NCI-H187 treated with DMSO at 0.1 percent for 48 hours (cell line): ENCODE data around the gene MLXIP.

ENCODE experiments used
- DNase-seq: peaks from one replicate; lab custom pipeline; 2025; lab: John Stamatoyannopoulos, UW

MLXIP gene

DNA sequence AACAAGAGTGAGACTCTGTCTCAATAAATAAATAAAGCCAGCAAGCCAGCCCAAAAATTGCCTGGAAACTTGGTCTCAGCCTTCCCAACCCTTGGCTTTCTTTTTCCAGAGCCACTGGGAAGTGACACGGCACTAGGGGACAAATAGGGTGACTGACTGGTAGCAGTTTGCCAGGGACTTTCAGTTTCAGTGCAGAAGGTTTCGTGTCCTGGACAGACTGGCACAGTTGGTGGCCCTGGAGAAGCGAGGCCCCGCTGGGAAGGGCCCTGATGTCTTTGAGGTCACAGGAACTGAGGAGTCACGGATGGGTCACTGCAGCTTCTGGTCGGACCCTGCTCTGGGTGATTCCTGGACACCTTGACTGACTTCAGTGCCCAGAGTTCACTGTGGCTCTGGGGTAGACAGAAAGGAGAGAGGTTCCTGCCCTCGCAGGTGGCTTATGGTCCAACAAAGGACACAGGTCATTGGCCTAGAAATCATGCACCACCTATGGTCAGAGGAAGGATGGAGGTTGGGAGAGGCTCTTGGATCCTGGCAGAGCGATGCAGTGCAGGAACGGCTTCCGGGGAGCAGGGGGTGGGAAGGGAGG, 107.0 kb downstream of the MLXIP start:
- DNase-seq, result no peak

DNA sequence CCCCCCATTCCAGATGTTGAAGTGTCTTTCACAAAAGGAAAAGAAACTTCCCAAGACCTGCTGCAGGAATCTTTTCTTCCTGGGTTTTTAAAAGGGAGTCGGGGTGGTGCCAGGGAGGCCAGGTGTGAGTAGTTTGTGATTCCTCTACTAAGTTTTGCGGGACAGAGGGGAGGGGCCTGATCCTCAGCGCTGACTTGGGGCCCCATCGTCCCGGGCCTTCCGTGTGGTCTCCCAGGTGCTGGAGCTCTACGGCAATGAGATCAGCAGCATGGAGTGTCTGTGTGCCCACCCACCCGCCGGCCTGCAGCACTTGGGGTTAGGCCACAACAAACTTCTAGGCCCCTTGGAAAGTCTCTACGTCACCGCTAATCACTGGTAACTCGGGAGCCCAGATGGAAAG, 108.9 kb downstream of the MLXIP start:
- no peak for DNase-seq

DNA sequence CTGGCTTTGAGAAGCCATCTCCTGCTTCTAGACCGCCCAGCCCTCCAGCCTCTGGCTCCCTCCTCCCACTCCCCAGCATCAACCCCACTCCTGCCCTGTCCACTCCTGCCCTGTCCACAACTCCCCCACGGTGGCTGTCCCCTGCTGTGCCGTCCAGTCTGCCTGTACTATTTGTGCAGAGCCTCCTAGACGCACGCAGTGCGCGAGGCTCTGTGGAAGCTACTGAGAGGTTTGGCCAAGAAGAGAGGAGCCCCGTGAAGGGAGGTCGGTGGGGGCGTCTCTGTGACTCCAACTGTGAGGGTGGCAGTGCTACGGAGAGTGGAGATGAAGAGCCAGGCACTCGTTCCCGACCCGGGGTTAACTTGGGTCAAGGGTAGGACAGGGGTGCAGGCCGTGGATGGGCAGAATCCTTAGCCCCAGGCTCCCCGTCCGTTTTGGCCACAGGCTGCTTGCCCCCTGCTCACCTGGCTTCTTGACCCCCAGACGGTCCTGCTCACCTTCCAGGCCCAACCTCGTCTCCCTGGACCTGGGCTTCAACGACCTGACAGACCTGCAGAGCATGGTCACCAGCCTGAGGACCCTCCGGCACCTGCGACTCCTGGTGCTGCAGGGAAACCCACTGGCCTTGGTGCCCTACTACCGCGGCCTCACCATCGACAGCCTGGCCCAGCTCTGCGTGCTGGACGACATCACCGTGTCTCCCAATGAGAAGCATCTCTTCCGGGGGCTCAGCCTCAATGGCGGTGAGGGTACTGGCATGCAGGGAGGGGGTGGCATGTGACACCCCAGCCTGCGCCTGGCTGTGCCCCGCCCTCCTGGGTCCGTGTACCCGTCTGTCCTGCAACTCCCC, 111.3 kb downstream of the MLXIP start:
- DNase-seq, result no peak

DNA sequence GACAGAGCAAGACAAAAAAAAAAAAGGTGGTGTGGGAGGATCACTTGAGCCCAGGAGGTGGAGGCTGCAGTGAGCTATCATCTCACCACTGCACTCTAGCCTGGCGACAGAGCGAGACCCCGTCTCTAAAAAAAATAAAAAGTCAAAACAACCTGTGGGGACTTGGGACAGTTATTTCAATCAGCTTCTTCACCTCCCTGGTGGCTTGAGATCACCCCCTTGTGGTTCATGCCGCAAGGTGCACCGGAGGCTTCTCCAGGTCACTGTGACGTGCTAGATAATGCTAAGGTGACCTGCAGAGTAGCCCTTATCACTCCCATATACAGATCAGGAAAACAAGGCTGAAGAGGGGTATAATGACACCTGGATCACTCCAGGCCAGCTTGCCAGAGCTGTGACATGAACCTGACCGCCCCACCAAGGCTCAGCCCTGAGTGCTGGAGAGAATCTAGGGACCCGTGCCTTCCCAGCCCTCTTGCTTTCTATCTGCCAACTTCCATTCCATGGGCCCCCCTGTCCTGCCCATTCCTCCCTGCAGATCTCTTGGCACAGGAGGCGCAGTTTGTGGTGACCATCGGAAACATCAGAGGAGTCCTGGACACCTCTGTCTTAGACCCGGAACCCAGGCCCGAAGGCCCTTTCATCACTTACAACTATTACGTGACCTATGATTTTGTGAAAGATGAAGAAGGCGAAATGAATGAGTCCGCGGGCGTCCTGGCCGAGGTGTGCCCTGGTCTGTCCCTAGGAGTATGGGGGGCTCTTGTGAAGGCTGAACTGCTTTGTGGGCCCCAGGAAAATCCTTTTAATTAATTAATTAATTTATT, 112.5 kb downstream of the MLXIP start:
- peak; percentile 8 for DNase-seq

DNA sequence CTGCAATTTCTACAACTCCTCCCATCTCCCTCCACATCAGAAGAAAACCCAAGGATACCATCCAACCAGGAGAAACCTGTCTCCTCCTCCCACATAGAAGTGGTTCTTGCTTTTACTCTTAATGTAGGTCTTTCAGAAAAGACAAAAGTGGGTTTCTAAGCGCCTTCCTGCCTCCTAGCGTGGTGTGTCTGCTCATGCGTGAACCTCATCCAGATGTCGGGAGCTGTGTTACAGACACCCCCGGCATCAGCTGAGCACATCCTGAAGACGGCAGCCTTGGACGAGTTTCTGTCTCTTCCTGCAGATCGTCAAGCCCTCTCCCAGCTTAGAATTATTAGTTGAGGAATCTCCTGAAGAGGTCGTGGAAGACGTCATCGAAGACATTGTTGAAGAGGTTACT, 113.9 kb downstream of the MLXIP start:
- no peak for DNase-seq

DNA sequence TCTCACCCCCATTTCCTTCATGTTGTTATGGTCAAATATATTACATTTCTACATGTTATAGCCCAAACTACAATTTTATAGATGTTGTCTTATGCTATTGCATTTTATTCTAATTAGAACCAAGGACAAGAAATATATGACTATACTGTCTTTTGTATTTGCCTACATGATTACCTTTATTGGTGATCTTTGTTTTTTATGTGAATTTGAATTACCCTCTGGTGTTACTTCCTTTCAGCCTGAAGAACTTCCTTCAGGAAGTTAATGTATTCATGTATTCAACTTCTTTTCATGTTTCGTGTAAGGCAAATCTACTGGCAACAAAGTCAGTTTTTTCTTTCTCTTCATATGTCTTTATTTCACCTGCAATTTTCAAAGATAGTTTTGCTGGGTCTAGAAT, 116.2 kb downstream of the MLXIP start:
- DNase-seq, result no peak

DNA sequence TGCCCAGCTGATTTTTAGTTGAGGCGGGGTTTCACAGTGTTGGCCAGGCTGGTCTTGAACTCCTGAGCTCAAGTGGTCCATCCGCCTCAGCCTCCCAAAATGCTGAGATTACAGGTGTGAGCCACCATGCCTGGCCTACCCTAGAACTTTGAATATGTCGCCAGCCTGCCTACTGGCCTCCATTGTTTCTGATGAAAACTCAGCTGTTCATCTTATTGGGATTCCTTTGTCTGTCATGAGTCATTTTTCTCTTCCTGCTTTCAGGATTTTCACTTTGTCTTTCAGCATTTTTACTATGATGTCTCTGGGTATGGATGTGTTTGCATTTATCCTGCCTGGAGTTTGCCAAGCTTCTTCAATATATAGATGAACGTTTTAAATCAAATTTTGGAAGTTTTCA, 116.8 kb downstream of the MLXIP start:
- DNase-seq, result no peak
